HL-60 (cell line): ENCODE measurements around the gene DIP2C.

Experiments used
- DNase-seq, 2 experiments: peaks; one replicate each; pipeline ENCODE4 v3.0.0-alpha.2; 2010 to 2020; ENCODE audit warnings: low read depth in 1 of 2, low spot score in 1 of 2
- H3K27ac ChIP-seq: fragments of 250-450 bp; sonication (Bioruptor Pico); replicated peaks from 2 replicates; pipeline ENCODE4 v1.5.1; 2020; ENCODE audit warnings: mild to moderate bottlenecking, moderate library complexity
- H3K27me3 ChIP-seq: fragments of 250-450 bp; sonication (Bioruptor Pico); 2 replicates; pipeline ENCODE4 v1.5.1; 2021; ENCODE audit warnings: mild to moderate bottlenecking, moderate library complexity; ENCODE audit not compliant: insufficient read depth, poor library complexity, severe bottlenecking
- H3K4me3 ChIP-seq: replicated peaks from 2 replicates; pipeline ENCODE4 v1.5.1; 2011; ENCODE audit warnings: mild to moderate bottlenecking, control low read depth, low read length; ENCODE audit not compliant: insufficient read depth
- GABPA ChIP-seq: IDR thresholded peaks from 2 replicates; pipeline ENCODE4 v1.6.1; 2012; ENCODE audit warnings: low read depth
- POLR2AphosphoS5 ChIP-seq: IDR thresholded peaks from 2 replicates; pipeline ENCODE4 v1.6.1; 2012; ENCODE audit warnings: low read depth
- SPI1 ChIP-seq: IDR thresholded peaks from 2 replicates; pipeline ENCODE4 v1.6.1; 2012; ENCODE audit warnings: low read depth, mild to moderate bottlenecking, borderline replicate concordance
- TF ChIP-seq, protein P1 (sequence below): IDR thresholded peaks from 2 replicates; pipeline ENCODE4 v1.6.1; 2012; ENCODE audit warnings: low read depth; ENCODE audit not compliant: insufficient replicate concordance
- TF ChIP-seq, protein P2 (sequence below): IDR thresholded peaks from one replicate; pipeline ENCODE4 v1.5.1; 2011; ENCODE audit warnings: low read length, control low read depth, inconsistent platforms; ENCODE audit not compliant: insufficient read depth

Gene DIP2C

DNA sequence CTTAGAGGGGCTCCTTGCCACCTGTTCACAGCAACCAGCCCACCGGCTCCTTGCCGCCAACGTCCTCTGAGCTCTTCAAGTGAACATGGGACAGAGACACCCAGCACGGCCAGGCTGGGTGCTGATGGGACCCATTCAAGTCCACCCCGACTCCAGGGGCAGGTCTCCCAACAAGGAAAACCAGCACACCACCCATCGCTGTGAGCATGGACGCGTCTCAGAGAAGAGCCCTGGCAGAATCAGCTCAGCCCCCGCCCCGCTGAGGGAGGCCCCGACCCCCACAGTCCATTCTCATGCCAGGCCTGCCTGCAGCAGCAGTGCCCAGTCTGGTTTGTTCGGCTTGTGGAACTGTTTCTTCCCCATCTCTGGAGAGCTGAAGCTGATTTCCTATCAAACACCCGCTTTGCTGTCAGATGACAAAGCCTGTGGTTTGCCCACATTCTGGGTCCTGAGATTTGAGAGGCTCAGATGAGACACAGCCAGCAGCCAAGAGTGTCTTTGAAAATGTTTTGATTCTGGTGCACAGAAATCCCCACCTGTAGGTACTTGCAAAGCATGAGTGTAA, 337.6 kb downstream of the DIP2C start:
- TF ChIP-seq, protein P1, sequence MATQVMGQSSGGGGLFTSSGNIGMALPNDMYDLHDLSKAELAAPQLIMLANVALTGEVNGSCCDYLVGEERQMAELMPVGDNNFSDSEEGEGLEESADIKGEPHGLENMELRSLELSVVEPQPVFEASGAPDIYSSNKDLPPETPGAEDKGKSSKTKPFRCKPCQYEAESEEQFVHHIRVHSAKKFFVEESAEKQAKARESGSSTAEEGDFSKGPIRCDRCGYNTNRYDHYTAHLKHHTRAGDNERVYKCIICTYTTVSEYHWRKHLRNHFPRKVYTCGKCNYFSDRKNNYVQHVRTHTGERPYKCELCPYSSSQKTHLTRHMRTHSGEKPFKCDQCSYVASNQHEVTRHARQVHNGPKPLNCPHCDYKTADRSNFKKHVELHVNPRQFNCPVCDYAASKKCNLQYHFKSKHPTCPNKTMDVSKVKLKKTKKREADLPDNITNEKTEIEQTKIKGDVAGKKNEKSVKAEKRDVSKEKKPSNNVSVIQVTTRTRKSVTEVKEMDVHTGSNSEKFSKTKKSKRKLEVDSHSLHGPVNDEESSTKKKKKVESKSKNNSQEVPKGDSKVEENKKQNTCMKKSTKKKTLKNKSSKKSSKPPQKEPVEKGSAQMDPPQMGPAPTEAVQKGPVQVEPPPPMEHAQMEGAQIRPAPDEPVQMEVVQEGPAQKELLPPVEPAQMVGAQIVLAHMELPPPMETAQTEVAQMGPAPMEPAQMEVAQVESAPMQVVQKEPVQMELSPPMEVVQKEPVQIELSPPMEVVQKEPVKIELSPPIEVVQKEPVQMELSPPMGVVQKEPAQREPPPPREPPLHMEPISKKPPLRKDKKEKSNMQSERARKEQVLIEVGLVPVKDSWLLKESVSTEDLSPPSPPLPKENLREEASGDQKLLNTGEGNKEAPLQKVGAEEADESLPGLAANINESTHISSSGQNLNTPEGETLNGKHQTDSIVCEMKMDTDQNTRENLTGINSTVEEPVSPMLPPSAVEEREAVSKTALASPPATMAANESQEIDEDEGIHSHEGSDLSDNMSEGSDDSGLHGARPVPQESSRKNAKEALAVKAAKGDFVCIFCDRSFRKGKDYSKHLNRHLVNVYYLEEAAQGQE, result no peak
- no peak for TF ChIP-seq GABPA
- TF ChIP-seq POLR2AphosphoS5, result no peak
- TF ChIP-seq, protein P2, sequence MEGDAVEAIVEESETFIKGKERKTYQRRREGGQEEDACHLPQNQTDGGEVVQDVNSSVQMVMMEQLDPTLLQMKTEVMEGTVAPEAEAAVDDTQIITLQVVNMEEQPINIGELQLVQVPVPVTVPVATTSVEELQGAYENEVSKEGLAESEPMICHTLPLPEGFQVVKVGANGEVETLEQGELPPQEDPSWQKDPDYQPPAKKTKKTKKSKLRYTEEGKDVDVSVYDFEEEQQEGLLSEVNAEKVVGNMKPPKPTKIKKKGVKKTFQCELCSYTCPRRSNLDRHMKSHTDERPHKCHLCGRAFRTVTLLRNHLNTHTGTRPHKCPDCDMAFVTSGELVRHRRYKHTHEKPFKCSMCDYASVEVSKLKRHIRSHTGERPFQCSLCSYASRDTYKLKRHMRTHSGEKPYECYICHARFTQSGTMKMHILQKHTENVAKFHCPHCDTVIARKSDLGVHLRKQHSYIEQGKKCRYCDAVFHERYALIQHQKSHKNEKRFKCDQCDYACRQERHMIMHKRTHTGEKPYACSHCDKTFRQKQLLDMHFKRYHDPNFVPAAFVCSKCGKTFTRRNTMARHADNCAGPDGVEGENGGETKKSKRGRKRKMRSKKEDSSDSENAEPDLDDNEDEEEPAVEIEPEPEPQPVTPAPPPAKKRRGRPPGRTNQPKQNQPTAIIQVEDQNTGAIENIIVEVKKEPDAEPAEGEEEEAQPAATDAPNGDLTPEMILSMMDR, result no peak
- TF ChIP-seq SPI1, result no peak
- no peak for DNase-seq
- H3K27me3 ChIP-seq, result no peaks in the 10 kb centered on the region
- H3K27ac ChIP-seq, result no peak overlapping the region
- no peak overlapping the region for H3K4me3 ChIP-seq

GRCh38 chr10:350981-351501, 338.4 kb downstream of the DIP2C start:
- Histone ChIP-seq H3K27me3 (no peaks in the 10 kb centered on the region), H3K27ac (no peak overlapping the region), H3K4me3 (no peak overlapping the region)
- TF ChIP-seq GABPA (no peak), SPI1 (no peak), POLR2AphosphoS5 (no peak)
- TF ChIP-seq, protein P1, result no peak
- TF ChIP-seq, protein P2, result no peak
- no peak for DNase-seq

DNA sequence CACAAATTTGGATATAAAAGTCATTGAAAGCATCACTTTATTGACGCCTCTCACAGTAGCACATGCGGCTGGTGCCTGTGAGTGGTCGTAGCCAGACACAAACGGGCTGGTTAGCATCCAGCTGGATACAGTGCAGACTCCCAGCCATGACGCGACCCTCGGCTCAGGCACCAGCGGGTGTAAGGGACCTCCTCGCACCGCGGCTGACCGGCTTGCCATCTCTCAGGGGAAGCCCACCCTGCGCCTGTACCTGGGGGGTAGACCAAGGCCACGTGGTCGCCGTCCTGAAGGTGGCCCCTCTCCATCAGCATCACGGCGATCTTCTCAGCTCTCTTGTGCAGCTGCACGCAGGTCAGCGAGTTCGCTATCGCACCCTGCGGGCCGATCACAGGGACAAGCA, 340.4 kb downstream of the DIP2C start:
- no peak overlapping the region for H3K4me3 ChIP-seq
- DNase-seq, result no peak
- H3K27me3 ChIP-seq, result no peaks in the 10 kb centered on the region
- no peak overlapping the region for H3K27ac ChIP-seq
- TF ChIP-seq SPI1 (no peak), POLR2AphosphoS5 (no peak), GABPA (no peak)
- TF ChIP-seq, protein P1, result no peak
- TF ChIP-seq, protein P2, result no peak
